ENCODE results near the gene PCLAF. TPM values are rescaled to one million over a fixed set of nuclear protein-coding genes. Genes with fewer than 3 reads are reported as not detected.

Gene PCLAF
- total and polyA plus RNA-seq, 2 of the 13 experiments (the other 11 are each of a cell fraction or from before 2014, with no cell fraction given): 98.6 to 98.9 TPM

DNA sequence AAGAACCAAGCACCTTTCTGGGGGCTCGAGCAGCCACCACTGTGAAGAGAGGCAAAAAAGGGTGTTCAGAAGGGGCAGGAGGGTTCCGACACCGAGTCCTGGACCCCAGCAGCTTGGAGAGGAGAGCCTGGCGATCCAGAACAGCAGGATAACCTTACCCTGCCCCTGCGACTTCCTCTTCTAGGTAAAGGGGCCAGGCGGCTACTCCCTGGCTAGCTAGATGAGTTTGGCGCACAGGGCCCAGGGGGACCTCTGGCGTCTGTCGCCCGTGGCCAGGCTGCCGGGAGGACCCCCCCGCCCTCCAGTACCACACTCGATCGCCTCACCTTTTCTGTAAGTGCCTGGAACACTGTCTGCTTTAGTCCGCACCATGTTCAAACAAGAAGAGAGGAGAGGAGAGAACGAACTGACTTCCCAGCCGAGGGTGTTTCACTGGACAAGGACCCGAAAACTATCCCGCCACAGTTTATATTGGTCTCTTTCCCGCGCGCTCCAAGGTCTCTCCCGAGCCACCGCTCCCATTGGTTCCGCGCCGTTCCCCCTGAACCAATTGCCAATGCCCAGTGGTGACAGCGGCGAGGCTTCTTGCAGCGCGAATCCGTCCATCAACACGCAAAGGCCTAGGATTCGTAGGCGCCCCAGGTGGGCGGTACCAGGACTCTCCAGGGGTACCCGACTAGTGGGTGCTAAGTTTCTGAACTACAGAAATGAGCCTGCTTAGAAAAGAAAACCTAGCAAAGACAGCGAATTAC is at the start of gene PCLAF (continued):
- no peak for TF ChIP-seq HMG20A (CRISPR knock-in tag; IDR thresholded peaks at IDR 0.05; ENCODE audit: borderline replicate concordance)
- TF ChIP-seq, protein P1, sequence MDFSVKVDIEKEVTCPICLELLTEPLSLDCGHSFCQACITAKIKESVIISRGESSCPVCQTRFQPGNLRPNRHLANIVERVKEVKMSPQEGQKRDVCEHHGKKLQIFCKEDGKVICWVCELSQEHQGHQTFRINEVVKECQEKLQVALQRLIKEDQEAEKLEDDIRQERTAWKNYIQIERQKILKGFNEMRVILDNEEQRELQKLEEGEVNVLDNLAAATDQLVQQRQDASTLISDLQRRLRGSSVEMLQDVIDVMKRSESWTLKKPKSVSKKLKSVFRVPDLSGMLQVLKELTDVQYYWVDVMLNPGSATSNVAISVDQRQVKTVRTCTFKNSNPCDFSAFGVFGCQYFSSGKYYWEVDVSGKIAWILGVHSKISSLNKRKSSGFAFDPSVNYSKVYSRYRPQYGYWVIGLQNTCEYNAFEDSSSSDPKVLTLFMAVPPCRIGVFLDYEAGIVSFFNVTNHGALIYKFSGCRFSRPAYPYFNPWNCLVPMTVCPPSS (IDR thresholded peaks at IDR 0.05): no peak
- TF ChIP-seq, protein P2, sequence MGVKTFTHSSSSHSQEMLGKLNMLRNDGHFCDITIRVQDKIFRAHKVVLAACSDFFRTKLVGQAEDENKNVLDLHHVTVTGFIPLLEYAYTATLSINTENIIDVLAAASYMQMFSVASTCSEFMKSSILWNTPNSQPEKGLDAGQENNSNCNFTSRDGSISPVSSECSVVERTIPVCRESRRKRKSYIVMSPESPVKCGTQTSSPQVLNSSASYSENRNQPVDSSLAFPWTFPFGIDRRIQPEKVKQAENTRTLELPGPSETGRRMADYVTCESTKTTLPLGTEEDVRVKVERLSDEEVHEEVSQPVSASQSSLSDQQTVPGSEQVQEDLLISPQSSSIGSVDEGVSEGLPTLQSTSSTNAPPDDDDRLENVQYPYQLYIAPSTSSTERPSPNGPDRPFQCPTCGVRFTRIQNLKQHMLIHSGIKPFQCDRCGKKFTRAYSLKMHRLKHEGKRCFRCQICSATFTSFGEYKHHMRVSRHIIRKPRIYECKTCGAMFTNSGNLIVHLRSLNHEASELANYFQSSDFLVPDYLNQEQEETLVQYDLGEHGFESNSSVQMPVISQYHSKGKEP (CRISPR knock-in tag; IDR thresholded peaks at IDR 0.05): no peak
- TF ChIP-seq SETDB1 (CRISPR knock-in tag; IDR thresholded peaks at IDR 0.05; ENCODE audit: borderline replicate concordance): no peak
- no peak for TF ChIP-seq ZNF281 (CRISPR knock-in tag; IDR thresholded peaks at IDR 0.05; ENCODE audit: borderline replicate concordance)
- TF ChIP-seq NFE2 (CRISPR knock-in tag; IDR thresholded peaks at IDR 0.05): no peak
- no peak for TF ChIP-seq SATB2 (CRISPR knock-in tag; IDR thresholded peaks at IDR 0.05)
- no peak for TF ChIP-seq MLLT10 (CRISPR knock-in tag; IDR thresholded peaks at IDR 0.05)
- TF ChIP-seq HES4 (CRISPR knock-in tag; IDR thresholded peaks at IDR 0.05; ENCODE audit: borderline replicate concordance): no peak
- TF ChIP-seq ZNF614 (CRISPR knock-in tag; IDR thresholded peaks at IDR 0.05; ENCODE audit: borderline replicate concordance): 0 out of 2 replicates have a peak, but pooled peaks have one; percentile 29
- TF ChIP-seq ZZZ3 (CRISPR knock-in tag; IDR thresholded peaks at IDR 0.05; ENCODE audit: borderline replicate concordance): no peak
- no peak for TF ChIP-seq ZNF597 (CRISPR knock-in tag; IDR thresholded peaks at IDR 0.05)
- TF ChIP-seq FOXA3 (CRISPR knock-in tag; IDR thresholded peaks at IDR 0.05): no peak
- 0 out of 2 replicates have a peak, but pooled peaks have one; percentile 55 for TF ChIP-seq DNMT1 (CRISPR knock-in tag; IDR thresholded peaks at IDR 0.05)
- TF ChIP-seq ZNF343 (CRISPR knock-in tag; IDR thresholded peaks at IDR 0.05): no peak
- peak; percentile 25; the same call in 1 of the 2 replicates for TF ChIP-seq ZNF367 (CRISPR knock-in tag; IDR thresholded peaks at IDR 0.05; ENCODE audit: borderline replicate concordance)
- TF ChIP-seq ZNF629 (CRISPR knock-in tag; conservative IDR thresholded peaks at IDR 0.05): no peak
- no peak for TF ChIP-seq NPAS2 (CRISPR knock-in tag; IDR thresholded peaks at IDR 0.05; ENCODE audit: borderline replicate concordance)
- TF ChIP-seq CSRNP1 (CRISPR knock-in tag; IDR thresholded peaks at IDR 0.05): peak; percentile 57; the same call in 1 of the 2 replicates
- no peak for TF ChIP-seq CBX1 (IDR thresholded peaks at IDR 0.05; ENCODE audit: low read depth)
- TF ChIP-seq ZNF781 (CRISPR knock-in tag; IDR thresholded peaks at IDR 0.05; ENCODE audit: borderline replicate concordance, not compliant biosample characterization): no peak

All from HepG2 (cell line).